ENCODE data around the gene KLK7.

DNA sequence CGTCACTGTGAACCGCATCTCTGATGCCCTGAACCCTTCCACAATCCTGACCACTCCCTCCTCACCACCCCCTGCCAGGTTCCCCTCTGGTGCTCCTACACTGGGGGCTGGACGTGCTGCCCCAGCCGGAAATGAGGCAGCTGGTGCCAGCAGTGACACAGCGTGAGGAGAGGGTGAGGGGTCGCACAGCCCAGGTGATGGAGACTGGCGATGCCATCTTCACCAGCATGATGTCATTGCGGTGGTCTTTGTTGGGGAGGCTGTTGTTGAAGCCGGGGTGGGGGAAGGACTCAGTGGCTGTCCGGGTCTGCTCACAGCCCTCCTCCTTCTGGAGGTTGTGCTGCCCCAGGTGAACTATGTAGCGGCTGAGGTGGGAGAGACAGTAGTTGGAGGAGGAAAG lies 40.2 kb upstream of the KLK7 start:
- TF ChIP-seq MYC (IDR thresholded peaks at IDR 0.05; ENCODE audit: low read depth, low read length) (no peak), POLR2AphosphoS5 (IDR thresholded peaks at IDR 0.05; ENCODE audit: insufficient read depth, low read depth, low read length) (no peak), EZH2 (IDR thresholded peaks at IDR 0.05; ENCODE audit: borderline replicate concordance, low read depth, low read length, severe bottlenecking) (no peak), POLR2A (IDR thresholded peaks at IDR 0.05; ENCODE audit: low read depth, low read length) (no peak), MAX (IDR thresholded peaks at IDR 0.05; ENCODE audit: insufficient read depth, insufficient read length) (no peak), JUN (IDR thresholded peaks at IDR 0.05; ENCODE audit: borderline replicate concordance, insufficient read depth, insufficient read length, low read depth) (no peak), GATA2 (IDR thresholded peaks at IDR 0.05; ENCODE audit: insufficient read depth, insufficient read length, low read depth, low read length) (no peak), FOS (IDR thresholded peaks at IDR 0.05; ENCODE audit: borderline replicate concordance, insufficient read depth, low read length) (no peak)
- TF ChIP-seq, protein P1, sequence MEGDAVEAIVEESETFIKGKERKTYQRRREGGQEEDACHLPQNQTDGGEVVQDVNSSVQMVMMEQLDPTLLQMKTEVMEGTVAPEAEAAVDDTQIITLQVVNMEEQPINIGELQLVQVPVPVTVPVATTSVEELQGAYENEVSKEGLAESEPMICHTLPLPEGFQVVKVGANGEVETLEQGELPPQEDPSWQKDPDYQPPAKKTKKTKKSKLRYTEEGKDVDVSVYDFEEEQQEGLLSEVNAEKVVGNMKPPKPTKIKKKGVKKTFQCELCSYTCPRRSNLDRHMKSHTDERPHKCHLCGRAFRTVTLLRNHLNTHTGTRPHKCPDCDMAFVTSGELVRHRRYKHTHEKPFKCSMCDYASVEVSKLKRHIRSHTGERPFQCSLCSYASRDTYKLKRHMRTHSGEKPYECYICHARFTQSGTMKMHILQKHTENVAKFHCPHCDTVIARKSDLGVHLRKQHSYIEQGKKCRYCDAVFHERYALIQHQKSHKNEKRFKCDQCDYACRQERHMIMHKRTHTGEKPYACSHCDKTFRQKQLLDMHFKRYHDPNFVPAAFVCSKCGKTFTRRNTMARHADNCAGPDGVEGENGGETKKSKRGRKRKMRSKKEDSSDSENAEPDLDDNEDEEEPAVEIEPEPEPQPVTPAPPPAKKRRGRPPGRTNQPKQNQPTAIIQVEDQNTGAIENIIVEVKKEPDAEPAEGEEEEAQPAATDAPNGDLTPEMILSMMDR (IDR thresholded peaks at IDR 0.05; ENCODE audit: extremely low read depth in 1 of 2, insufficient read depth in 1 of 2, low read depth in 1 of 2, low read length in 2 of 2), result no peak

Data from endothelial cell of umbilical vein (primary cell).